Endothelial cell (in vitro differentiated cells): ENCODE measurements around the gene SPAG9. TPM values are rescaled to one million over a fixed set of nuclear protein-coding genes. Genes with fewer than 3 reads are reported as not detected.
A peak's percentile ranks its signal among the peaks of the same experiment; 100 is the strongest.

Experiments used
- DNase-seq: peaks from one replicate; pipeline ENCODE4 v3.0.0; 2021; ENCODE audit warnings: low spot score
- H3K27ac Mint-ChIP-seq: one replicate; pipeline ENCODE4 v1.8.0; 2021; ENCODE audit warnings: mixed read lengths, inconsistent platforms; ENCODE audit not compliant: unreplicated experiment
- H3K27me3 Mint-ChIP-seq: one replicate; pipeline ENCODE4 v1.8.0; 2021; ENCODE audit warnings: mild to moderate bottlenecking, moderate library complexity, mixed read lengths, inconsistent platforms; ENCODE audit not compliant: unreplicated experiment
- H3K36me3 Mint-ChIP-seq: one replicate; pipeline ENCODE4 v1.8.0; 2021; ENCODE audit warnings: mild to moderate bottlenecking, low read depth, mixed read lengths, inconsistent platforms; ENCODE audit not compliant: unreplicated experiment
- H3K4me1 Mint-ChIP-seq: one replicate; pipeline ENCODE4 v1.8.0; 2021; ENCODE audit warnings: mild to moderate bottlenecking, mixed read lengths, inconsistent platforms; ENCODE audit not compliant: unreplicated experiment
- H3K4me3 Mint-ChIP-seq: one replicate; pipeline ENCODE4 v1.8.0; 2021; ENCODE audit warnings: mild to moderate bottlenecking, mixed read lengths, inconsistent platforms; ENCODE audit not compliant: unreplicated experiment
- H3K9me3 Mint-ChIP-seq: one replicate; pipeline ENCODE4 v1.8.0; 2021; ENCODE audit warnings: mixed read lengths, inconsistent platforms; ENCODE audit not compliant: unreplicated experiment
- CTCF ChIP-seq: fragments of 200-600 bp; sonication (generic); IDR thresholded peaks from one replicate; pipeline ENCODE4 v1.5.0; 2021; ENCODE audit warnings: antibody characterized with exemption; ENCODE audit not compliant: unreplicated experiment
- total RNA-seq: library from RNA; stranded (reverse); fragmentation: NEBNext Ultra II Directional; extraction: Animal tissue kit (Norgen Biotek cat#: 25700); gene quantifications from one replicate; pipeline ENCODE4 v1.2.1, GENCODE V29; 2021; ENCODE audit not compliant: unreplicated experiment

The SPAG9 gene
- total RNA-seq, 1 donor from 2014 or later: 107 TPM

GRCh38 chr17:51154176-51154575 lies 33.5 kb upstream of the SPAG9 start:
- TF ChIP-seq CTCF: no peak
- H3K27ac Mint-ChIP-seq: no peak overlapping the region
- no peak overlapping the region for H3K4me3 Mint-ChIP-seq
- no peak for DNase-seq
- H3K36me3 Mint-ChIP-seq: peaks cover 5% of the 10 kb centered on the region
- no peaks in the 10 kb centered on the region for H3K4me1 Mint-ChIP-seq
- H3K9me3 Mint-ChIP-seq: no peaks in the 10 kb centered on the region
- peaks cover 4% of the 10 kb centered on the region for H3K27me3 Mint-ChIP-seq

- Mint-ChIP-seq H3K4me3 (no peak within 1 kb of the TSS), H3K27ac (no peak within 1 kb of the TSS), H3K36me3 (peaks cover 5% of the 10 kb centered on the region), H3K27me3 (peaks cover 2% of the 10 kb centered on the region), H3K9me3 (no peaks in the 10 kb centered on the region), H3K4me1 (no peaks in the 10 kb centered on the region)
- peak; percentile 19 for TF ChIP-seq CTCF
- peak; percentile 97 for DNase-seq
Measured at GRCh38 chr17:51153210-51154072, 32.8 kb upstream of the SPAG9 start, which contains the start of gene NME1. TSS of gene NME1 (plus strand) at chr17:51153559. CDS start at chr17:51155655, 2,096 bp downstream.

GRCh38 chr17:51152766-51153209 lies 32.1 kb upstream of the SPAG9 start:
- Mint-ChIP-seq H3K4me1 (no peaks in the 10 kb centered on the region), H3K27me3 (peaks cover 2% of the 10 kb centered on the region), H3K36me3 (peaks cover 5% of the 10 kb centered on the region), H3K4me3 (no peak overlapping the region), H3K9me3 (no peaks in the 10 kb centered on the region), H3K27ac (no peak overlapping the region)
- DNase-seq: no peak
- TF ChIP-seq CTCF: no peak

GRCh38 chr17:51150932-51151331 lies 30.3 kb upstream of the SPAG9 start:
- Mint-ChIP-seq H3K27me3 (no peaks in the 10 kb centered on the region), H3K36me3 (no peaks in the 10 kb centered on the region), H3K4me3 (no peak overlapping the region), H3K27ac (no peak overlapping the region), H3K4me1 (no peaks in the 10 kb centered on the region), H3K9me3 (no peaks in the 10 kb centered on the region)
- no peak for DNase-seq
- TF ChIP-seq CTCF: no peak

- Mint-ChIP-seq H3K9me3 (no peaks in the 10 kb centered on the region), H3K36me3 (no peaks in the 10 kb centered on the region), H3K4me1 (no peaks in the 10 kb centered on the region), H3K4me3 (no peak overlapping the region), H3K27me3 (no peaks in the 10 kb centered on the region), H3K27ac (no peak overlapping the region)
- TF ChIP-seq CTCF: no peak
- no peak for DNase-seq
Measured at GRCh38 chr17:51149163-51149562, 28.5 kb upstream of the SPAG9 start.
